ENCODE measurements around the gene RSF1.

DNA sequence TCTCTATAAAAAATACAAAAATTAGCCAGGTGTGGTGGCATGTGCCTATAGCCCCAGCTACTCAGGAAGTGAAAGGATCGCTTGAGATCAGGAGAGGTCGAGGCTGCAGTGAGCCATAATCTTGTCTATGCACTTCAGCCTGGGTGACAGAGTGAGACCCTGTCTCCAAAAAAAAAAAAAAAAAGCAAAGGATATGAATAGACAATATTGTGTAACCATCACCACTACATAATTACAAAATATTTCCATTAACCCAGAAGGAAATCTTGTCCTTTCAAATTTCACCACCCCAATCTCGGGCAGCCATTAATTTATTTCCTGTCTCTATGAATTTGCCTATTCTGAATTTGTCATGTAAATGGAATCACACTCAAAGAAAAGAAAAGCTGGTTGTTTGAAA, 21.2 kb downstream of the RSF1 start:
- TF ChIP-seq, protein P1, sequence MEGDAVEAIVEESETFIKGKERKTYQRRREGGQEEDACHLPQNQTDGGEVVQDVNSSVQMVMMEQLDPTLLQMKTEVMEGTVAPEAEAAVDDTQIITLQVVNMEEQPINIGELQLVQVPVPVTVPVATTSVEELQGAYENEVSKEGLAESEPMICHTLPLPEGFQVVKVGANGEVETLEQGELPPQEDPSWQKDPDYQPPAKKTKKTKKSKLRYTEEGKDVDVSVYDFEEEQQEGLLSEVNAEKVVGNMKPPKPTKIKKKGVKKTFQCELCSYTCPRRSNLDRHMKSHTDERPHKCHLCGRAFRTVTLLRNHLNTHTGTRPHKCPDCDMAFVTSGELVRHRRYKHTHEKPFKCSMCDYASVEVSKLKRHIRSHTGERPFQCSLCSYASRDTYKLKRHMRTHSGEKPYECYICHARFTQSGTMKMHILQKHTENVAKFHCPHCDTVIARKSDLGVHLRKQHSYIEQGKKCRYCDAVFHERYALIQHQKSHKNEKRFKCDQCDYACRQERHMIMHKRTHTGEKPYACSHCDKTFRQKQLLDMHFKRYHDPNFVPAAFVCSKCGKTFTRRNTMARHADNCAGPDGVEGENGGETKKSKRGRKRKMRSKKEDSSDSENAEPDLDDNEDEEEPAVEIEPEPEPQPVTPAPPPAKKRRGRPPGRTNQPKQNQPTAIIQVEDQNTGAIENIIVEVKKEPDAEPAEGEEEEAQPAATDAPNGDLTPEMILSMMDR (IDR thresholded peaks at IDR 0.05; ENCODE audit: low read depth, low read length, missing input control): no peak
- TF ChIP-seq YY1 (IDR thresholded peaks at IDR 0.05): no peak
- TF ChIP-seq, protein P2, sequence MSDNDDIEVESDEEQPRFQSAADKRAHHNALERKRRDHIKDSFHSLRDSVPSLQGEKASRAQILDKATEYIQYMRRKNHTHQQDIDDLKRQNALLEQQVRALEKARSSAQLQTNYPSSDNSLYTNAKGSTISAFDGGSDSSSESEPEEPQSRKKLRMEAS (IDR thresholded peaks at IDR 0.05): no peak
- TF ChIP-seq EGR1 (IDR thresholded peaks at IDR 0.05; ENCODE audit: low read depth in 2 of 2): no peak
- TF ChIP-seq, protein P3, sequence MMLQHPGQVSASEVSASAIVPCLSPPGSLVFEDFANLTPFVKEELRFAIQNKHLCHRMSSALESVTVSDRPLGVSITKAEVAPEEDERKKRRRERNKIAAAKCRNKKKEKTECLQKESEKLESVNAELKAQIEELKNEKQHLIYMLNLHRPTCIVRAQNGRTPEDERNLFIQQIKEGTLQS (IDR thresholded peaks at IDR 0.05): no peak
- no peak for TF ChIP-seq RAD21 (IDR thresholded peaks at IDR 0.05)
- no peak for TF ChIP-seq GABPA (IDR thresholded peaks at IDR 0.05 in 1 of 2, conservative IDR thresholded peaks at IDR 0.05 in 1 of 2)
